Activated T-cell treated with anti-CD3 and anti-CD28 coated beads for 48 hours (primary cell): ENCODE results near the gene CMIP.
"Not testable (repeated sequence)": the region's sequence is repeated elsewhere in the genome, so short reads cannot be mapped to it uniquely, and the experiment has no call there.

Experiments
- DNase-seq: peaks from one replicate; pipeline ENCODE4 v3.0.0-alpha.2; 2020; ENCODE audit warnings: low read depth

CMIP gene

DNA sequence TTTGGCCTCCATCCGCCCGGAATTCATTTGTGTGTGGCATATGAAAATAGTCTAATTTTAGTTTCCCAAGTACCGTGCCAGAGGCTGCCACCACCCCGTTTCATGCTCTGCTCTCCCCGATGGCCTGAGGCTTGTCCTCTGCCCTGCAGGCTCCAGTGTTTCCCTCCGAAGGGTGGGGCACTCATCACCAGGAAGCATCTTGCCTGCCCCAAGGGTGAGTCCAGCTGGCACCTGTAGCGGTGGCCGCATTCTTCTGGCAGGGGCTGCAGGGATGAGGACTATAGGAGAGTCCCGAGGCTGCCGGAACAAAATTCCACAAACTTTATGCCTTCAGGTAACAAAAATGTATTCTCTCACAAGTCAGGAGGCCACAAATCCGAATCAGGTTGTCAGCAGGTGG lies 23.1 kb upstream of the CMIP start:
- DNase-seq, result no peak

DNA sequence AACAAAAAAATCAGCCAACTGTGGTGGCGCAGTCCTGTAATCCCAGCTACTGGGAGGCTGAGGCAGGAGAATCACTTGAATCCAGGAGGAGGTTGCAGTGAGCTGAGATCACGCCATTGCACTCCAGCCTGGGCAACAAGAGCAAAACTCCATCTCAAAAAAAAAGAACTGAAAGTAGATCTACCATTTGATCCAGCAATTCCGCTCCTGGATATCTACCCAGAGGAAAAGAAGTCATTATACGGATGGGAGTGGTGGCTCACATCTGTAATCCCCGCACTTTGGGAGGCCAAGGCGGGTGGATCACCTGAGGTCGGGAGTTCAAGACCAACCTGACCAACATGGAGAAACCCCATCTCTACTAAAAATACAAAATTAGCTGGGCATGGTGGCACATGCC lies 22.5 kb upstream of the CMIP start:
- not testable (repeated sequence) for DNase-seq

- peak; percentile 6 for DNase-seq
Observed at GRCh38 chr16:81424771-81425170, 19.8 kb upstream of the CMIP start.

- no peak for DNase-seq
Observed at GRCh38 chr16:81427219-81427618, 17.4 kb upstream of the CMIP start.

DNA sequence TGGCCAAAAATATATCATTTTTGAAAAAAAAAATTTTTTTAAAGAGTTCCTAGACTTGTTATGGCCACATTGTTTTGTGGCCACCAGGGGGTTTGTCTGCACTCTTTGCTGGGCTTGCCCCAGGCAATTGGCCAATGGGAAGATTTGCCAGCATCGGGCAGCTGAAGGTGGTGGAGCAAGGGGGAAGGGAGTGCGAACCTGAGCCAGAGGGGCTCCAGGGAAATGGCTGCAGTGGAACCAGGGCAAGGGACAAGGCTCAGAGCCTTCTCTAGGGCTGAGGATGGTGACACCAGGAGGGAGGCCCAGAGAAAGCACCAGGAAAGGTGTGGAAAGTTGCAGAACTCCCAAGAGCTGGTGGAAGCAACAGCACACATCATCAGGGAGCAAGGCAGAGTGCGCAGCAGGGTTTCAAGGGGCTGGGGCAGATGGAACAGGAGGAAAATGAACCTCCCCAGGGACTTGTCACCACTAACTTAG lies 15.5 kb upstream of the CMIP start:
- DNase-seq, result no peak

DNA sequence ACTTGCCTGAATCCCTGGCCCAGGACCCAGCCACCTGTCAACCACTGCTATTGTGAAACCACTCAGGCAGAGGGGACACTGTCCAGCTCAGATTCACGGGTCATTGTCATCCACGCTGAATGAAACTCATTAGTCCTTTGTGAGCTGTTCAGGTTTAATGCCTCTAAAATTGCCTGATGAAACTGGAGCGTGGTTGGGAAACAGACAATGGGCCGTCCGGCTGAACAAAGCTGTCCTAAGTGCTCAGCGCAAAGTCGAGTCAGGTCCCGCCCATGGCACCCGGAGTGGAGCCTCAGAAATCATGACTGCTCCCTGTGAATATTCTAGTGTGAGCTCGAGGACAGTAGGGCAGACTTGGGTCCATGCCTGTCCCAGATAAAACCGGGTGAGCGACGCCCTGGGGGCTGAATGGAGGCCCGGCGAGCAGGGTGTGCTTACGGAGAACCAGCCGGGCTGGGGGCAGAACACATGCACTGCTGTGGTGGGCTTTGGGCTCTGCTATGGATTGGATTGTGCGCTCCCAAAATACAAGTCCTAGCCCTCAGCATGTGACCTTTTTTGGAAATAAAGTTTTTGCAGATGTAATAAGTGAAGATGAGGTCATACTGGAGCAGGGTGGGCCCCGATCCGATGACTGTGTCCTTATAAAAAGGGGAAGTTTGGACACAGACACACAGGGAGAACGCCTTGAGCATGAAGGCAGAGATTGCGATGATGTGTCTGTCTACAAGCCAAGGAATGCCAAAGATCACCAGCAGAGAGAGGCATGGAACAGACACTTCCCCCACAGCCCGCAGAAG lies 12.9 kb upstream of the CMIP start:
- no peak for DNase-seq

DNA sequence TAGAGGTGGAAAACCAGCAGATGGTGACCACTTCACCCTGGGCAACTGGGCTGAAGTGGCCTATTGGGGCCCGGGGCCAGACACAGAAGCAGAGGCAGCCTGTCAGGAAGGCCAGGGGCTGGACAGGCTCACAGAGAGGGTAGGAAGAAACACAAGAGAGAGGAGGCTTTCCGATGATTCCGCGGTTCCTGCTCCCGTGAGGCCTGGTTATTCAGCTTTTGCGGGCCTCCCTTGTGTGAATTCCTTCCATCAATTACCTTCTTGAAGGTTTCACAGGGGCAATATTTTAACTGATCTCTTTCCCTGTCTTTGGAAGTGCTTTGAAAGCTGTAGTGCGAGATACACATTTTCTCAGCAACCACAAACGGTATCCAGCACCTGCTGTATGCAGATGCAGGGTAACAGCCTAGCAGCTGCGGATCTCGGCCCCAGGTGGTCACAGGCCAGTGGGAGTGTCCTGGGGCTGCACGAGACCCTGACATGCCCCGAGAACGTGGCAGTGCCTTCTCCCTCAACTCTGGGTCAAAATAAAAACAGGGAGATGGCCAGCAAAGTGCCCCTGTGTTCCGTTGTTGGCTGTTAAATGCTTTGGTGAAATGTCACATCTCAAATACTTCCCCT lies 11.6 kb upstream of the CMIP start:
- DNase-seq, result no peak

GRCh38 chr16:81435103-81435502 lies 9.5 kb upstream of the CMIP start:
- no peak for DNase-seq

DNA sequence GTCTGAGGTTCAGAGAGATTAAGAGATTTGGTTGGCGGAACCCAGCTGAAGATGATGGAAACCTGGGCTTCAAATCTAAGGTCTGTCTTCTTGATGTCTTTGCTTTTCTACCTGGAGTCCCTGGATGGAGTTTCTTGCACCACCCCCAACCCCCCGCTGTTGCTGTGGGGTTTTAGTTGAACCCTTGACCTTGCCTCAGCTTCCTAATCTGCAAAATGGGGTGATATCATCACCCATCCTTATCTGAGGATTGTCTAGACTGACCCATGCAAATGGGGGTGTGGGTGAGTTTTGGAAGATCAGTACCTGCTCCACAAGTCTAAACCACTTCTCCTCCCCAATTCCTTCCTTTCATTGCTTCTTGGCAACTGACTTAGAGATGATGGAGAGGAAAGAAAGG lies 9.0 kb upstream of the CMIP start:
- DNase-seq, result no peak

- no peak for DNase-seq
Observed at GRCh38 chr16:81436386-81436785, 8.2 kb upstream of the CMIP start.

DNA sequence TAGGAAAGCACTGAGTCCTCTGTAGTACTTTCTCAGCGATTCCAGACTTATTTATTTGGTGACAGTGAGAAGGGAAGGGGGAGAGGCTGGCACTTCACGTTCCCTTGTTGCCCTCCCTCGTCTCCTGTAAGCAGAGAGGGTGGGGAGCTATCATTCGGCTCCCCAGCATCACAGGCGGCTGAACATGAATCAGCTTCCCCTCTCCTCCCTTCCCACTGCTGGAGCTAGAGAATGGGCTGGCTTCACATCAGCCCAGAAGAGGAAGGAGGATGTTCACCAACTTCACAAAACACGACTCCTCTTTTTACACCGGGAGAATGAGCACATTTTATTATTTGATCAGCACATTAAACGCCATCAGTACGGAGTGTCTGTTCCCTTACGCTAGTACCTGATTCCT lies 6.7 kb upstream of the CMIP start:
- DNase-seq, result no peak

- no peak for DNase-seq
Observed at GRCh38 chr16:81440888-81441761, 3.5 kb upstream of the CMIP start.

DNA sequence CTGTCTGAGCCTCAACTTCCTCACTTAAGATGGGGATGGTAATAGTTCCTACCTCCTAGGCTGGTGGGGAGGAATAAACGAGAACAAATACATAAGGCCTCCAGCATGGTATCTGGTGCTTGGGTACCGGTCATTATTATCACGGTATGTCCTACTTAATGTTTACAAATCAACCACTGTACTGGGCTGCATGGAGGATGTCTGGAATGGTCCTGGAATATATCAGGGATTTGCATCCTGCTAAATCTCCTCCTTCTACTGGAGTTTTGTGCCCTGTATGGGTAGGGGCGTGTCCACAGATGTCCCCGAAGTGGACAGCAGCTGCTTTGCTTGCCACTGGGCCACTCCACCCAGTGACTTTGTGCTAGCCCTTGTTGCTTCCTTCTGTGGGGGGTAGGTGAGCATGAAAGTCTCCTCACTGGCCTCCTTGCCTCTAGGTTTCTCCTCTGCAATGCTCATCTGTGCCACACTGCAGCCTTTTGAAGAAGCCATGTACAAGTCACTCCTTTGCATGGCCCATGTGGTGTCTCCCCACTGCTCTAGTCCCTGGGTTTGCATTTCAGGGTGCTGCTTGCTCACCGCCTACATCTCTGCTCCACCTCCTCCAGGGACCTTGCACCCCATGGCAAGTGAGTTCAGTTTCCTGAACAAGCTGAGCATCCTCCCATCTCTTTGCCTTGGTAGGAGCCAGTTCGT lies 2.2 kb upstream of the CMIP start:
- no peak for DNase-seq

- no peak for DNase-seq
Observed at GRCh38 chr16:81442916-81443687, 1.5 kb upstream of the CMIP start.

DNA sequence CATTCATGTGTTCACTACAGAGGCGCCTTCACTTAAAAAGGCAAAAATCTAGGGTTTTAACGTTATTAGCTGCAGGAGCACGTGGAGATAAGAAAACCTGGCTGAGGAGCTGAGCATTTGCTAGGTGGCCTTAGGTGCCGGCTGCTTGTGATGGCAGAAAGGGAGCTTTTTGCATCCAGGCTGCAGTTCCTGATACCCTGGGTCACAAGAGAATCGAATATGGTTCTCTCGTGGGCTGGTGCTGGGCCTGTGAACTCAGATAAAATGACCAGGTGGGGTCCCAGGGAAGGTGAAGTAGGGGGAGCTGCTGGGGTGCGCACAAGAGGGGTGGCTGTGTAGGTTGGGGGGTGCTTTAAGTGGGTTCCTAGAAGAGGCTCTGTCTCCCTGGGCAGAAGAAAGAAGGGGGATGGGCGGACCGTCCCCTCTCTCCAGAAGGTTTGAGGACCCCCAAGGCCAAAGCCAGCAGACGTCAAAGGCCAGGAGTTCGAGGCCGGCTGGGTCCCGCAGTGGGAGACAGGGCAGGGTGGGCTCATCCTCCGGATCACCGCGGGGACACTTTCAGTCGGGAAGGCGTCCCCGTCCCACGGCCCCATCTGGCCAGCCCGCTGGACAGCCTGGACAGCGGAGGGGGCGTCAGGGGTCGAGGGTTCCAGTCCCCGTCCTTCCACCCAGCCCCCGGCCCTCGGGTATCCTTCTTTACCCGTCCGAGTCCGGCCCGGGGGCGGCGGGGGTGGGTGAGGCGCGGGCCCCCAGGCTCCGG lies 740 bp upstream of the CMIP start:
- DNase-seq, result no peak

DNA sequence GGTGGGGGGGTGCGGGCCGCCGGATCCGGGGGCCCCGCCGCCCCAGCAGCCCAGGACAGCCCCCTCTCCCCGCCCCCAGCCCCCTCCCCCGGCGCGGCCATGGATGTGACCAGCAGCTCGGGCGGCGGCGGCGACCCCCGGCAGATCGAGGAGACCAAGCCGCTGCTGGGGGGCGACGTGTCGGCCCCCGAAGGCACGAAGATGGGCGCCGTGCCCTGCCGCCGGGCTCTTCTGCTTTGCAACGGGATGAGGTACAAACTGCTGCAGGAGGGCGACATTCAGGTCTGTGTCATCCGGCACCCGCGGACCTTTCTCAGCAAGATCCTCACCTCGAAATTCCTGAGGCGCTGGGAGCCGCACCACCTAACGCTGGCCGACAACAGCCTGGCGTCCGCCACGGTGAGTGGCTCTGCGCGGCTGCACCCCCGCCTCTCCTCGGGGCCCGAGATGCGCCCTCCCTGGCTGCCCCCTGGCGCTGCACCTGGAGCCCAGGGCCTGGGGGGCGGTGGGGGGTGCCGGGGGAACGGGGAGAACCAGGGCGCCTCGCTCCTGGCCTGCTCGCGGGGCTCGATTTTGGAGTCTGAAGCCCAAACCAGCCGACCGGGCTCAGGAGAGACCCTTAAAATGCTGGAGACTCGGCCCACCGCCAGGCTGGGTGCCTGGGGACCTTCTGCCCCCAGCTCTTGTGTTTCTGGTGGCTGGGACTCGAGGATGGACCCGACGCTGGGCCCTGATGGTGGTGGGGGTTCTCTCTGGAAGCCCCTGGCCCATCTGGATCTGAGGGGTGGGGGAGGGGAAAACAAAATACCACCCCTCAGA lies 744 bp downstream of the CMIP start:
- peak; percentile 41 for DNase-seq

- DNase-seq, result no peak
Observed at GRCh38 chr16:81445966-81446906, 1.6 kb downstream of the CMIP start.

DNA sequence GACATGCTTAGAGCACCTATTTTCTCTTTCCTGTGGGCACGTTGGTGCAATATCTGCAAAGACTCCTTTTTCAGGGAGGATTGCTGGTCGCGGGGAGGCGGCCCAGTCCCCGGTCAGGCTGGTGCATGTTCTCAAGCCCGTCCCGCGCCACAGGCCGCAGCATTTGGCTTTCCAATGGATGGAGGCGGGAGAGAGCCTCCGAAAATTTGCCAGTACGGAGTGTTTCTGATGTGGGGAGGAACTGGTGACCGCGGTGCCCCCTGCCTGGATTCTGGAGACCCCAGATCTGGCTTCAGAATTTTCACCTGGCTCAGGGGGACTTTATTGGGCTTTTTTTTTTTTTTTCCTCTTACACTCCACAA lies 2.3 kb downstream of the CMIP start:
- DNase-seq, result no peak
